PC-9 (cell line): ENCODE data around the gene ATRN. TPM values are rescaled to one million over a fixed set of nuclear protein-coding genes. Genes with fewer than 3 reads are reported as not detected.

Source experiments
- BruUV-seq: library from RNA; stranded (reverse); fragments of 400-500 nt; replicated peaks from 2 replicates; lab custom pipeline; 2021; lab: Mats Ljungman, UMichigan
- CTCF ChIA-PET: fragments of 300-600 bp; sonication (Branson Sonifier 250); formaldehyde crosslinking; loops from one replicate; lab custom pipeline; 2022; ENCODE audit warnings: antibody characterized with exemption; lab: Charles Lee
- POLR2A ChIA-PET: fragments of 300-600 bp; sonication (Branson Sonifier 250); formaldehyde crosslinking; loops from one replicate; lab custom pipeline; 2022; ENCODE audit warnings: antibody characterized with exemption; ENCODE audit not compliant: unreplicated experiment; lab: Charles Lee
- DNase-seq, 2 experiments: peaks; one replicate each; pipeline versions ENCODE4 v3.0.0 to v3.0.0-alpha.2; 2015 to 2022; ENCODE audit warnings: mixed read lengths in 1 of 2
- H2AFZ ChIP-seq: fragments of 200-600 bp; sonication (generic); 2 replicates; pipeline ENCODE4 v1.8.1; 2017; ENCODE audit warnings: antibody characterized with exemption
- H3F3A ChIP-seq: fragments of 200-600 bp; sonication (generic); 2 replicates; pipeline ENCODE4 v1.8.1; 2017; ENCODE audit warnings: antibody characterized with exemption, mild to moderate bottlenecking, low read depth; ENCODE audit not compliant: insufficient read depth
- H3K27ac ChIP-seq: fragments of 200-600 bp; sonication (generic); 2 replicates; pipeline ENCODE4 v1.6.1; 2016; ENCODE audit warnings: mixed run types
- H3K27me3 ChIP-seq: fragments of 200-600 bp; sonication (generic); 2 replicates; pipeline ENCODE4 v1.6.1; 2016; ENCODE audit warnings: low read depth, mixed run types; ENCODE audit not compliant: insufficient read depth
- H3K36me3 ChIP-seq: fragments of 200-600 bp; sonication (generic); 2 replicates; pipeline ENCODE4 v1.6.1; 2016; ENCODE audit warnings: low read depth, mixed run types
- H3K4me1 ChIP-seq: fragments of 200-600 bp; sonication (generic); replicated peaks from 2 replicates; pipeline ENCODE4 v1.6.1; 2016; ENCODE audit warnings: mixed run types; ENCODE audit not compliant: insufficient read depth
- H3K4me2 ChIP-seq: fragments of 200-600 bp; sonication (generic); 2 replicates; pipeline ENCODE4 v1.6.1; 2017; ENCODE audit warnings: mixed run types
- H3K4me3 ChIP-seq: fragments of 200-600 bp; sonication (generic); 2 replicates; pipeline ENCODE4 v1.6.1; 2016; ENCODE audit warnings: mixed run types
- H3K79me2 ChIP-seq: fragments of 200-600 bp; sonication (generic); 2 replicates; pipeline ENCODE4 v1.6.1; 2017; ENCODE audit warnings: low read depth, mixed run types
- H3K9me2 ChIP-seq: fragments of 200-600 bp; sonication (generic); 2 replicates; pipeline ENCODE4 v1.8.1; 2017; ENCODE audit warnings: mild to moderate bottlenecking; ENCODE audit not compliant: insufficient read depth
- H3K9me3 ChIP-seq: fragments of 200-600 bp; sonication (generic); 2 replicates; pipeline ENCODE4 v1.8.1; 2016; ENCODE audit warnings: low read depth; ENCODE audit not compliant: insufficient read depth
- H4K20me1 ChIP-seq: fragments of 200-600 bp; sonication (generic); 2 replicates; pipeline ENCODE4 v1.8.1; 2017; ENCODE audit not compliant: insufficient read depth
- CTCF ChIP-seq: fragments of 200-600 bp; sonication (generic); conservative IDR thresholded peaks from 2 replicates; pipeline ENCODE4 v1.6.1; 2017; ENCODE audit warnings: mixed run types, antibody characterized with exemption, mild to moderate bottlenecking, moderate library complexity
- EZH2 ChIP-seq: fragments of 200-600 bp; sonication (generic); IDR thresholded peaks from 2 replicates; pipeline ENCODE4 v1.8.0; 2017; ENCODE audit warnings: antibody characterized with exemption, low read depth
- intact Hi-C: fragments of 100-400 bp; cut with micrococcal nuclease; formaldehyde crosslinking; loops from one replicate; pipeline ENCODE4 v1.10.0; 2022; ENCODE audit not compliant: unreplicated experiment
- total RNA-seq: library from RNA; stranded (reverse); gene quantifications from 2 replicates; pipeline ENCODE4 v1.2.3, GENCODE V29; 2021

ATRN gene
- total RNA-seq, 1 experiment from 2014 or later, result 34.9 TPM

- Histone ChIP-seq H4K20me1 (no peaks in the 10 kb centered on the region), H3K27me3 (no peaks in the 10 kb centered on the region), H3K36me3 (no peaks in the 10 kb centered on the region), H3K9me3 (no peaks in the 10 kb centered on the region), H3K27ac (no peak overlapping the region), H3F3A (no peaks in the 10 kb centered on the region), H3K4me2 (no peak overlapping the region), H3K79me2 (no peaks in the 10 kb centered on the region), H3K4me1 (no peaks in the 10 kb centered on the region), H3K4me3 (no peak overlapping the region), H3K9me2 (no peaks in the 10 kb centered on the region), H2AFZ (no peak overlapping the region)
- ChIA-PET CTCF (interaction anchor here (0.5 to 0.6 kb wide), 2 partner anchors 12 to 437 kb away, joined by 4 to 8 read pairs; no protein-coding TSS in a partner anchor), POLR2A (no interaction called here)
- DNase-seq, result no peak
- TF ChIP-seq EZH2, result no peak
- TF ChIP-seq CTCF, result no peak
- intact Hi-C loops, result no loop called here
- no TSS peak for BruUV-seq
Observed at GRCh38 chr20:3654326-3655130, 183.7 kb downstream of the ATRN start.

- no peaks in the 10 kb centered on the region for H3K36me3 ChIP-seq
- ChIA-PET POLR2A (no interaction called here), CTCF (interaction anchor here (0.5 kb wide), 1 partner anchor 12 kb away, joined by 4 read pairs; no protein-coding TSS in a partner anchor)
- no peaks in the 10 kb centered on the region for H3K9me3 ChIP-seq
- no peak overlapping the region for H3K4me2 ChIP-seq
- no peaks in the 10 kb centered on the region for H3F3A ChIP-seq
- no peak overlapping the region for H3K27ac ChIP-seq
- intact Hi-C loops, result no loop called here
- no peaks in the 10 kb centered on the region for H3K9me2 ChIP-seq
- no TSS peak for BruUV-seq
- DNase-seq, result no peak
- no peaks in the 10 kb centered on the region for H3K79me2 ChIP-seq
- H2AFZ ChIP-seq, result no peak overlapping the region
- H3K4me3 ChIP-seq, result no peak overlapping the region
- TF ChIP-seq EZH2, result no peak
- no peak for TF ChIP-seq CTCF
- H3K27me3 ChIP-seq, result no peaks in the 10 kb centered on the region
- H3K4me1 ChIP-seq, result no peaks in the 10 kb centered on the region
- no peaks in the 10 kb centered on the region for H4K20me1 ChIP-seq
Observed at GRCh38 chr20:3655131-3655405, 184.2 kb downstream of the ATRN start.

DNA sequence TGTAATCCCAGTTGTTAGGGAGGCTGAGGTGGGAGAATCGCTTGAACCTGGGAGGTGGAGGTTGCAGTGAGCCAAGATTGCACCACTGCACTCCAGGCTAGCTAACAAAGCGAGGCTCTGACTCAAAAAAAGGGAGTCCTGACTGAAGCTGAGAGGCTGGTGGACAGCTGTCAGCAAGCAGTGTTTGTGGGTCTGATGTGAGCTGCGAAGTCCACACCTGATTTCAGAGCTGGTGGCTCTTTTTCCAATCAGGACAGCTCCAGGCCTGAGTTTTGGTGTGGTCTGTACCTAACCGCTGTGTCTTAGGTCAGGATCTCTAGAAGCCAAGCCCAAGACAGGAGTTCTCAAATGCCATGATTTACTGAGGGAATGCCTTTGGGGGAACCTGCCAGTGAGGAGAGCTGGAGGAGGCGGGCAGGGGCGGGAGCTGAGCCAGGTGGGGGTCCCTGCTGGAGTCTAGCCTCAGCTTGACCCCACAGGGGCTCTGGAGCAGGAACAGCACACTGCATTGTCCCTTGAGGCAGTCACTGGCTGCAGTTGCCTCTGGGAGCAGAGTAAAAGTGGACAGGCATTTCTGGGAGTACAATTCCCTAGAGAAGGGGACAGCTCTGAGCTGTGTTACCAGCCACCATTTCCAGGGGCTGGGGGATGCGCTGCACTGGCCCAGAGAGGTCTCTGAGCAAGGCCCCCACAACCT, 187.3 kb downstream of the ATRN start:
- Histone ChIP-seq H3K4me1 (no peaks in the 10 kb centered on the region), H3K27ac (no peak overlapping the region), H4K20me1 (no peaks in the 10 kb centered on the region), H3K4me2 (no peak overlapping the region), H3K79me2 (no peaks in the 10 kb centered on the region), H3K4me3 (no peak overlapping the region), H3K9me2 (no peaks in the 10 kb centered on the region), H3K36me3 (no peaks in the 10 kb centered on the region), H3F3A (no peaks in the 10 kb centered on the region), H2AFZ (no peak overlapping the region), H3K27me3 (no peaks in the 10 kb centered on the region), H3K9me3 (no peaks in the 10 kb centered on the region)
- BruUV-seq, result no TSS peak
- TF ChIP-seq CTCF, result no peak
- TF ChIP-seq EZH2, result no peak
- ChIA-PET POLR2A (no interaction called here), CTCF (no interaction called here)
- intact Hi-C loops, result no loop called here
- DNase-seq, result no peak
